Activated gamma-delta T cell treated with anti-CD3 and anti-CD28 coated beads, Interleukin-2, amount 50 U/mL, for 16 hours (primary cell): ENCODE measurements around the gene ADTRP.

Experiments used
- DNase-seq: peaks from one replicate; pipeline ENCODE4 v3.0.0-alpha.2; 2020; ENCODE audit warnings: low read depth

The ADTRP gene, protein sequence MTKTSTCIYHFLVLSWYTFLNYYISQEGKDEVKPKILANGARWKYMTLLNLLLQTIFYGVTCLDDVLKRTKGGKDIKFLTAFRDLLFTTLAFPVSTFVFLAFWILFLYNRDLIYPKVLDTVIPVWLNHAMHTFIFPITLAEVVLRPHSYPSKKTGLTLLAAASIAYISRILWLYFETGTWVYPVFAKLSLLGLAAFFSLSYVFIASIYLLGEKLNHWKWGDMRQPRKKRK

GRCh38 chr6:11778648-11779328, at the start of gene ADTRP:
ADTRP (minus strand) TSS chr6:11778803; CDS start chr6:11778759, 44 bp downstream.
- DNase-seq = no peak

- no peak for DNase-seq
These were observed 48.2 kb upstream of the ADTRP start for GRCh38 chr6:11826779-11827178.

GRCh38 chr6:11824986-11825385, 46.4 kb upstream of the ADTRP start:
- no peak for DNase-seq

DNA sequence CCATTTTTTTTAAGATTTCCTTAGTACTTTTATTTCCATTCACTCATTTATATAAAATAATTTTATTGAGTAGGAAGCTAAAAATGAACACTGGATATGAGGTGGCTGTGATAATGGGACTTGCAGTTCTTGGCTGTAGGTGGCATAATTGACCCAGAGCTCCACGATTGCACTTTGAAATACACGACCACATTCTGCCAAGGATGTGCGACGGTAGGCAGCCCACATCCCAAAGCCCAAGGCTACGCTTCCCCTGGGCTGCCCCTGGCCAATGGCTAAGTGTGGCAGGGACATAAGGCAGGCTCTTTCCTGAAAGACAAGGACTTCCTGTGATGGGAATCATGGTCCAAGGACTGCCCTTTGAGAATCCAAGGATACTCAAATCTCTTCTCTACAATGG, 43.7 kb upstream of the ADTRP start:
- DNase-seq = no peak

DNA sequence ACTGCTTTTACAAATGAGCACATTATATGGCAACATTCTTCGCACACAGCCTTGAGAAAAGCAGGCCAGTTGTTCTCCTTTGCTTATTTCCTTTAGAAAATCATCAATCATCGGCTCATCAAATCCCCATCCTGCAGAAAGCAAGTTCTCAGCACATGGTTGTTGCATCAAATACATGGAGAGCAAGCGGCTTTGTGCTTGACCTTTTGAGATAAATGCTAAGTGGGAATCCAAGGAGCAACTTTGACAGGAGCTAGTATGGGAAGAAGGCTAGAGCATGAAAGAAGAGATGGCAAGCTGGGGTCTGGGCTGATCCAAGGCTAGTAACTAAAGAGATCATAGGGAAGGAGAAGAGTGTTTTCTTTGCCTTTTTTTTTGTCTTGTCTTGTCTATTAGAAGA, 43.2 kb upstream of the ADTRP start:
- no peak for DNase-seq

DNA sequence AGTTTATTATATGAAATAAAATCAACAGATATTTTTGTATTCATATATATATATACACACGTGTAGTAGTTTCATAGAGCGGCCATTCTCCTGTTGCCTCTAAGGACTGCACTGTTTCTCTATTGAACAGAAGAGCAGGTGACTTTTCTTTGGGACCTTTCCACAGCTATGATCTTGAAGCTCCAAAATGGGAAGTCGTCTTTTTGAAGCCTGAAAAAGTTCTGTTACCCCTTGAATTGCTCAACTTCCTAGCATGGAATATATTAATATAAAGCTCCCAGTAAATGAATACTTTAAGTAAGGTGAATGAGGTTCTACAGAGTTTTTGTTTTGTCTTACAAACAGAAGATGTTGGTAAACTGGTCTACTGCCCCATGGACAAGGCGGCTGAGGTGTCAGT, 42.2 kb upstream of the ADTRP start:
- DNase-seq = no peak

DNA sequence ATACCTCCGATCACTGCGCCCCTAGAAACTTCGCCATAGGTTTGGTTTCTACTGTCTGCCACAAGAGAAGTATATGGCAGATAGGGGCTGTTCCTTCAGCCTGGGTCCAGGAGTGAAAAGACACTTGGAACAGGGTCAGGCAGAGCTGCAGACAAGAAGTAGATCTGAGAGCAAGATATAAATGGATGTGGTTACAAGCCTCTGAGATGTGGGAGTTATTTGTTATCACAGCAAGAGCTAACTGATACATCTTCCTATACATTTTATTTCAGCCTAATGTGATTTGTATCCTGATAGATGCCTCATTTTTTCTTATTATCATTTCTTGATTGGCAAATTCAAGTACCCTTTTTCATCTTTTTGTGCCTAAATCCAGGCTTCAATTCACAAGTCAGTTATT, 40.9 kb upstream of the ADTRP start:
- DNase-seq = no peak

DNA sequence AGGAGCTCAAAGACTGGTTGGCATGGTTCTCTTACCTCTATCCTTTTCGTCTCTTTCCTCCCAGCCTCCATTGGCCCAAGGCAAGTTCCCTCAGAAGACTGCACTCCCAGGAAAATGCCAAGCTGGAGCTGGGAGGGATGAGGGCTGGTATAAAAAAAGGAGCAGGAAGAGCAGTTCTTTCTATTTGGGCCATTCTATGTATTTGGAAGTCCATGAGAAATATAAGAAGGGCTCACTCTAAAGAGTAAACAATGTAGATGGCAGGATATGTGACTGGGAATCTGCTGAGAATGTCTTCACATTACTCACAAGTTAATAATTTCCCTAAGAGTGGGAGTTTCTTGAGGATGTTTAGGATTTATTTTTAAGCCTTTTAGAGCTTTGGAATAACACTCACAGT, 36.6 kb upstream of the ADTRP start:
- no peak for DNase-seq

DNA sequence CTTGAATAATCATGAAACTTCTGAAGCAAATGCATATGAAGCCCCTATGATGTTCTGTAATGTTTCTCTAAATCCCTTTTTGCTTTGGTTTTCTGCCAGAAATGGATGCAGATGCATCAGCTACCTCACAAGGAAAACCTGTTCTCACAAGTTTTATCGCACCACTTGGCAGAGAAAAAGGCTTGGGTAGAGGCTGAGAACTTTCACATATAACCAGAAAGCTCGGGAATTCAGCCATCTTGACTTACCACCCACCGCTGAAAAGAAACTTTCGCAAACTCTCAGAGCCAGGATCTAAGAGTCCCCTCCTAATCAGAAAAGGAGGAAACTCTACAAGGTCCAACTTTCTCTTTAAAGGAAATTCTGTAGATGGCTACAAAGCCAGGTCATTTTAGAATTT, 36.2 kb upstream of the ADTRP start:
- DNase-seq = no peak

- no peak for DNase-seq
These were observed 35.5 kb upstream of the ADTRP start for GRCh38 chr6:11814106-11814505.

GRCh38 chr6:11813606-11814005, 35.0 kb upstream of the ADTRP start:
- DNase-seq = no peak

DNA sequence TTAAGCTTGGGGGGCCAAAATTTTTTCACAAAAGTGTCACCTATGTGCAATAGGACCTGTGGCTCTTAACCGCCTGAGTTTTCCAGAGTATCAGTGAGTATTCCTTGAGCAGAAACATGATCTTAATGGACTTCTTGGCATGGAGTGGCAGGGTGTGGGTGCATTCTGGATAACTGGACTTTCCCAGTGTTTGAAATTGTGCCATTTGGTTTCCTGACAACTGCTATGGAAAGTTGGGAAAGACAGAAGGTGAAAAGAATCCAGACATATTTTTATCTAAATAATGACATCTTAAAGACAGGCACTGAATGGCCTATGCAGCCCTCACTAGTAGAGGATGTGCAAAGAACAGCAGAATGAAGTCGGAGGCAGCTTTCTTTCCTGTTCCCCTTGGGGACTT, 34.3 kb upstream of the ADTRP start:
- DNase-seq = no peak

DNA sequence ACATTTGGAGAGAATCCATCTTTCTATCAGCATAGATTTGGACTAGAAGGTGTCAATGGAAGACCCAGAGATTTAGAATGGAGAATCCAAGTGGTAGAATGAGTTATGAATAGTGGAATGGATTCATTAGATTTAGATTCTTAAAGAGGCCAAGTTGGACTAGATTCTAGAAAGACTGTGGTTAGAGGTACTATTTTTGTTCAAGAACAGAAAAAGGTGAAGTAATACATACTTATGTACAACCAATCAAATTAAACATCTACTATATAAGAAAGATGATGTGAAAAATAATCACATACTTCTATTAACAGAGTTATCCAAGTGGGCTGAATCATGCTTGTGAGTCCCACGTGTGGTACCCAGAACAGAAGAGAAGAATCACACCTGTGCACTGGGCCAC, 33.8 kb upstream of the ADTRP start:
- no peak for DNase-seq

GRCh38 chr6:11811644-11812264, 33.2 kb upstream of the ADTRP start:
- DNase-seq = no peak

DNA sequence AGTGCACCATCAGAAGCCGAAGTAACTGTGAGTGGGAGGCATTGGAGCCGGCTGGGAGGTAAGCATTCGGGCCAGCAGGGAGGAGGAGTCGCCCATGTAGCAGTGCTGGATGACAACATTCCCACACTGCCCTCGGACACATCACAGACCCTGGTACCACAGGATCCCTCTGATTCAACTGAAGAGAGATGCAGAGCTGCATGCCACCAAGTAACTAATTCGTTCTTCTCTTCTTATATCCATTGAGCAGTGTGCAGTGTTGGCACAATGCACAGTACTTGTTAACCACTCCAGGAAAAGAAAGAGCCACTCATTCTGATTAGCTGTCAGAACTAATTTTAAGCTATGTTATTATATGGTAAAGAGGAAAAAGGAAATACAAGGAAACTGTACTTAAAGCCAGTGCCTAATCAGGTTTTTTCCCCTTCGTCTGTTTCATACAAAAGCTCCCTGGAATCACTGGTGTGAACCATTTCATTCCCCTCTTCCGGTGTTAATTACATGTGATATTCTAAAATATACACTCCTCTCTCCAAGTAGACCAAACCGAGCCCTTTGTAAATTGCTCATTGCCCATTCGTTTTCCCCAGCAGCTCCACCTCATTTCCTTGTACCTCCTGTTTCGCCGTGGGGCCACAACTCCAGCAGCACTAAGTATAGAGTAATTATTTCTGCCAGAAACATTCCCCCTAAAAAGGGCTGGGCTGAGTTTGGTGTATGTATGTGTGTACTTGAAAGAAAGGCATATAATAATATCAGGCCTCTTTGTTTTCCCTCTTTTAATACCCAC, 32.4 kb upstream of the ADTRP start:
- no peak for DNase-seq

- DNase-seq = no peak
These were observed 31.5 kb upstream of the ADTRP start for GRCh38 chr6:11810039-11810541.

DNA sequence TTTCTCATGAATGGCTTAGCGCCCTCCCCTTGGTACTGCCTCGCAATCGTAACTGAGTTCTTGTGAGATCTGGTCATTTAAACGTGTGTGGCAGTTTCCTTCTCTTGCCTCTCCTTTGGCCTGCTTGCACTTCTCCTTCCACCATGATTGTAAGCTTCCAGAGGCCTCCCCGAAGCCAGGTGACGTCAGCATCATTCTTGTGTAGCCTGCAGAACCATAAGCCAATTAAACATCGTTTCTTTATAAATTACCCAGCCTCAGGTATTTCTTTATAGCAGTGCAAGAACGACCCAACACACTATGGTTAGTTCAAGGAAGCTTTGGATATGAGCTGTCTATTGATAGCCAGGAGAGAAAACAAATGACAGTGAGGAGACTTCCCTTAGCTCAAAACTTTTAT, 29.5 kb upstream of the ADTRP start:
- no peak for DNase-seq

GRCh38 chr6:11806561-11807317, 28.1 kb upstream of the ADTRP start:
- DNase-seq = no peak

- DNase-seq = no peak
These were observed 26.9 kb upstream of the ADTRP start for GRCh38 chr6:11805259-11806053.

- no peak for DNase-seq
These were observed 26.1 kb upstream of the ADTRP start for GRCh38 chr6:11804701-11805100.

GRCh38 chr6:11804135-11804534, 25.5 kb upstream of the ADTRP start:
- DNase-seq = no peak
